ENCODE results near the gene DPP6.

- TF ChIP-seq, protein P1, sequence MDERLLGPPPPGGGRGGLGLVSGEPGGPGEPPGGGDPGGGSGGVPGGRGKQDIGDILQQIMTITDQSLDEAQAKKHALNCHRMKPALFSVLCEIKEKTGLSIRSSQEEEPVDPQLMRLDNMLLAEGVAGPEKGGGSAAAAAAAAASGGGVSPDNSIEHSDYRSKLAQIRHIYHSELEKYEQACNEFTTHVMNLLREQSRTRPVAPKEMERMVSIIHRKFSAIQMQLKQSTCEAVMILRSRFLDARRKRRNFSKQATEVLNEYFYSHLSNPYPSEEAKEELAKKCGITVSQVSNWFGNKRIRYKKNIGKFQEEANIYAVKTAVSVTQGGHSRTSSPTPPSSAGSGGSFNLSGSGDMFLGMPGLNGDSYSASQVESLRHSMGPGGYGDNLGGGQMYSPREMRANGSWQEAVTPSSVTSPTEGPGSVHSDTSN (CRISPR knock-in tag; IDR thresholded peaks at IDR 0.05; ENCODE audit: low read depth) = no peak
- TF ChIP-seq, protein P1 (tag; conservative IDR thresholded peaks at IDR 0.05; ENCODE audit: low read depth) = no peak
- TF ChIP-seq E2F3 (CRISPR knock-in tag; IDR thresholded peaks at IDR 0.05) = no peak
- no peak for TF ChIP-seq NFXL1 (CRISPR knock-in tag; IDR thresholded peaks at IDR 0.05)
- TF ChIP-seq RBBP5 (IDR thresholded peaks at IDR 0.05; ENCODE audit: borderline replicate concordance, insufficient read depth, low read length, poor library complexity, severe bottlenecking) = no peak
Measured at GRCh38 chr7:154212861-154213260, 160.7 kb downstream of the DPP6 start.
